ENCODE results near the gene ZWINT.

The ZWINT gene
- 4.0 to 29.2 (median 5.4) reads per million in 3 experiments for total RNA-seq

GRCh38 chr10:56360967-56361612 is at the start of gene ZWINT:
Gene ZWINT (minus strand): TSS chr10:56361259. CDS start chr10:56361236, 23 bp downstream.
- DNase-seq, result peak; percentile 90

GRCh38 chr10:56383806-56384205 is 22.7 kb upstream of the ZWINT start:
- no peak for DNase-seq

- no peak for DNase-seq
Measured at GRCh38 chr10:56370217-56371113, 9.4 kb upstream of the ZWINT start.

- DNase-seq, result no peak
Measured at GRCh38 chr10:56360583-56360966, 484 bp downstream of the ZWINT start.

GRCh38 chr10:56359837-56360236 is 1.2 kb downstream of the ZWINT start:
- DNase-seq, result no peak

GRCh38 chr10:56357018-56357417 is 4.0 kb downstream of the ZWINT start:
- DNase-seq, result no peak

GRCh38 chr10:56351909-56352630 is 9.0 kb downstream of the ZWINT start:
- no peak for DNase-seq

- DNase-seq, result no peak
Measured at GRCh38 chr10:56349611-56350010, 11.4 kb downstream of the ZWINT start.

GRCh38 chr10:56348101-56348500 is 13.0 kb downstream of the ZWINT start:
- DNase-seq, result no peak

- DNase-seq, result no peak
Measured at GRCh38 chr10:56346845-56347415, 14.1 kb downstream of the ZWINT start.

- DNase-seq, result no peak
Measured at GRCh38 chr10:56341612-56342011, 19.4 kb downstream of the ZWINT start.

- DNase-seq, result no peak
Measured at GRCh38 chr10:56329961-56330360, 31.1 kb downstream of the ZWINT start.

GRCh38 chr10:56327118-56327517 is 33.9 kb downstream of the ZWINT start:
- DNase-seq, result no peak

GRCh38 chr10:56319386-56319785 is 41.7 kb downstream of the ZWINT start:
- DNase-seq, result no peak

- no peak for DNase-seq
Measured at GRCh38 chr10:56318816-56319215, 42.2 kb downstream of the ZWINT start.

GRCh38 chr10:56317603-56318002 is 43.5 kb downstream of the ZWINT start:
- DNase-seq, result no peak

GRCh38 chr10:56316603-56317002 is 44.5 kb downstream of the ZWINT start:
- DNase-seq, result no peak
